ENCODE results near the gene RBBP9. TPM values are rescaled to one million over a fixed set of nuclear protein-coding genes. Genes with fewer than 3 reads are reported as not detected.

Gene RBBP9
- total and polyA plus RNA-seq, 2 donors (not counting 3 experiments of a cell fraction or from before 2014, with no cell fraction given) = 8.5 to 17.0 TPM

DNA sequence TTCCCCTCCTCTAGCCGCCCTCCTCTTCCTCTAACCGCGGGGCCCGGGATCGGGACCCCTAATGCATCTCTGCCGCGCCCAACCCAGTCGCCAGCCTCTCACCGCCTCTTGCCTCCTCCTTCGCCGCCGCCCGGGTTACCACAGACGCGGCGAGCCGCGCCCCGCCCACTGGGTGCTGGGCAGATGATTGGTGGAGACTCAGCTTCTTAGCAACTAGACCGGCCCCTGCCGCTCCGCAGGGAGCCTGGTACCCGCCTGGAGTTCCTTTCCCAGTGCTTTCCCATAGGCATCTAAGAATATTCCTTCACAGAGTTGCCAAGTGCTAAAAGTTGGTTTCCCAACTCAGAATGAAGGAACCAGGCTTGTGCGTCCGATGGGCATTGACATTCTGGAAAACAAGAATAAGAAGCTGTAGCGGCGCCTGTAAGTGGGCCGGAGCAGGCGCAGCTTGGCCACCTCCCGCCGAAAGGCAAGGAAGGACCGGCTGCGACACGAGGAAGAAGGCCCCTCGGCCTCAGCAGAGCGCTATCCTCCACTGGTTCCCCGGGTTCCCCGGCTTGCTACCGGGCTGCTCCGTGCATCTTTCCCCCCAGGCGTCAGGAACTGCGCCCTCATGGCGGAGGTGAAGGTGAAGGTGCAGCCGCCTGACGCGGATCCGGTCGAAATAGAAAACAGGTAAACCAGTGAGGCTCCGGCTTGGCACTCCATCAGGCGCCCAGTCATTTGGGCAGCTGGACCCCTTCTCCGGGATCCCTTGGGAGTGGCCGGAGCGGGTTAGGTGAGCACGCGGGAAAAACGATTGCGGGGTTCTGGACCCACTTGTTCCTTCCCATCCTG is 29.9 kb downstream of the RBBP9 start, which contains the start of the genes DZANK1 and POLR3F:
Gene DZANK1 (minus strand): TSS at position 137 of the 837 bp plus-strand sequence. CDS start 1,672 bp downstream, outside the sequence.
Gene POLR3F (plus strand): TSS at position 497 of the 837 bp plus-strand sequence. CDS start 117 bp downstream, at position 614.
- POLR2A ChIA-PET = interaction anchor here (0.6 to 1.2 kb wide), 2 partner anchors 33 to 40 kb away, joined by 5 to 8 read pairs; partner anchors contain the start of gene SEC23B
- Histone ChIP-seq H3K27ac (ENCODE audit: insufficient read depth, low read depth, low read length) (peak within 1 kb of the TSS; percentile 93), H4K20me1 (replicated peaks; ENCODE audit: control insufficient read depth, extremely low read depth, insufficient read depth, low read length) (no peaks in the 10 kb centered on the region), H3K79me2 (ENCODE audit: control insufficient read depth, insufficient read depth, low read length) (peaks cover 32% of the 10 kb centered on the region), H2AFZ (ENCODE audit: low read depth, low read length) (peak within 1 kb of the TSS; percentile 96), H3K27me3 (ENCODE audit: control insufficient read depth in 2 of 2, insufficient read depth in 2 of 2, low read length in 2 of 2) (no peaks in the 10 kb centered on the region), H3K4me3 (replicated peaks in 1 of 3; ENCODE audit: insufficient read depth in 1 of 3, low read depth in 1 of 3, low read length in 3 of 3) (peak within 1 kb of the TSS; percentile 72 to 99 (median 99)), H3K9ac (replicated peaks; ENCODE audit: extremely low read depth, insufficient read depth, low read length) (peak within 1 kb of the TSS; percentile 93), H3K9me1 (replicated peaks; ENCODE audit: control insufficient read depth, extremely low read depth, insufficient read depth, low read length) (no peaks in the 10 kb centered on the region), H3K4me2 (ENCODE audit: insufficient read depth, low read length) (peak within 1 kb of the TSS; percentile 94), H3K36me3 (ENCODE audit: control insufficient read depth in 2 of 2, extremely low read depth in 1 of 2, insufficient read depth in 2 of 2, low read length in 2 of 2) (peaks cover 0 to 3% of the 10 kb centered on the region in 2 experiments), H3K4me1 (ENCODE audit: control insufficient read depth, extremely low read depth, insufficient read depth, low read length) (peaks cover 13% of the 10 kb centered on the region), H3K9me3 (replicated peaks; ENCODE audit: control insufficient read depth, insufficient read depth, low read length) (no peaks in the 10 kb centered on the region)
- no TSS peak for BruUV-seq (replicated peaks)
- peak; percentile 94 for FAIRE-seq
- peak; percentile 96 for DNase-seq (ENCODE audit: low read depth, low spot score)
- dilution Hi-C loops (cut with MboI; ENCODE audit: extremely low pct_ligation_motif_present, low sequenced_read_pairs) = no loop called here
- CTCF ChIA-PET = interaction anchor here (0.7 to 1.6 kb wide), 7 partner anchors 9 to 179 kb away, joined by 3 to 6 read pairs (median 3); partner anchors contain the start of genes RBBP9 and SEC23B
- intact Hi-C loops (cut with micrococcal nuclease) = loop anchor here (1.0 to 5.0 kb wide), 6 partner anchors 30 to 330 kb away; partner anchors contain the start of genes KAT14, PET117, RBBP9 and SEC23B
- peak; percentile 34 for TF ChIP-seq POLR2A (IDR thresholded peaks at IDR 0.05; ENCODE audit: low read depth, low read length)
- TF ChIP-seq, protein P1, sequence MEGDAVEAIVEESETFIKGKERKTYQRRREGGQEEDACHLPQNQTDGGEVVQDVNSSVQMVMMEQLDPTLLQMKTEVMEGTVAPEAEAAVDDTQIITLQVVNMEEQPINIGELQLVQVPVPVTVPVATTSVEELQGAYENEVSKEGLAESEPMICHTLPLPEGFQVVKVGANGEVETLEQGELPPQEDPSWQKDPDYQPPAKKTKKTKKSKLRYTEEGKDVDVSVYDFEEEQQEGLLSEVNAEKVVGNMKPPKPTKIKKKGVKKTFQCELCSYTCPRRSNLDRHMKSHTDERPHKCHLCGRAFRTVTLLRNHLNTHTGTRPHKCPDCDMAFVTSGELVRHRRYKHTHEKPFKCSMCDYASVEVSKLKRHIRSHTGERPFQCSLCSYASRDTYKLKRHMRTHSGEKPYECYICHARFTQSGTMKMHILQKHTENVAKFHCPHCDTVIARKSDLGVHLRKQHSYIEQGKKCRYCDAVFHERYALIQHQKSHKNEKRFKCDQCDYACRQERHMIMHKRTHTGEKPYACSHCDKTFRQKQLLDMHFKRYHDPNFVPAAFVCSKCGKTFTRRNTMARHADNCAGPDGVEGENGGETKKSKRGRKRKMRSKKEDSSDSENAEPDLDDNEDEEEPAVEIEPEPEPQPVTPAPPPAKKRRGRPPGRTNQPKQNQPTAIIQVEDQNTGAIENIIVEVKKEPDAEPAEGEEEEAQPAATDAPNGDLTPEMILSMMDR (IDR thresholded peaks at IDR 0.05; ENCODE audit: extremely low read depth in 1 of 2, insufficient read depth in 1 of 2, low read depth in 1 of 2, low read length in 2 of 2) = no peak
- TF ChIP-seq FOS (IDR thresholded peaks at IDR 0.05; ENCODE audit: borderline replicate concordance, insufficient read depth, low read length) = no peak
- peak; percentile 99 for TF ChIP-seq MYC (IDR thresholded peaks at IDR 0.05; ENCODE audit: low read depth, low read length)
- TF ChIP-seq EZH2 (IDR thresholded peaks at IDR 0.05; ENCODE audit: borderline replicate concordance, low read depth, low read length, severe bottlenecking) = no peak
- peak; percentile 46 for TF ChIP-seq POLR2AphosphoS5 (IDR thresholded peaks at IDR 0.05; ENCODE audit: insufficient read depth, low read depth, low read length)
- no peak for TF ChIP-seq JUN (IDR thresholded peaks at IDR 0.05; ENCODE audit: borderline replicate concordance, insufficient read depth, insufficient read length, low read depth)
- no peak for TF ChIP-seq GATA2 (IDR thresholded peaks at IDR 0.05; ENCODE audit: insufficient read depth, insufficient read length, low read depth, low read length)
- TF ChIP-seq, protein P2, sequence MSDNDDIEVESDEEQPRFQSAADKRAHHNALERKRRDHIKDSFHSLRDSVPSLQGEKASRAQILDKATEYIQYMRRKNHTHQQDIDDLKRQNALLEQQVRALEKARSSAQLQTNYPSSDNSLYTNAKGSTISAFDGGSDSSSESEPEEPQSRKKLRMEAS (IDR thresholded peaks at IDR 0.05; ENCODE audit: insufficient read depth, insufficient read length) = peak; percentile 86
